GM23338 (cell line): Measurements from ENCODE around the gene E2F3. TPM values are rescaled to one million over a fixed set of nuclear protein-coding genes. Genes with fewer than 3 reads are reported as not detected.

Experiments used
- ATAC-seq: fragments of 200-7000 bp; cut with Tn5 transposase; 3 replicates; pipeline ENCODE4 v1.9.1; 2020
- DNase-seq: peaks from one replicate; pipeline ENCODE4 v3.0.0-alpha.2; 2015; ENCODE audit warnings: low spot score
- H2AFZ ChIP-seq: fragments of 200-600 bp; sonication (generic); 2 replicates; pipeline ENCODE4 v1.8.0; 2016; ENCODE audit warnings: antibody characterized with exemption, mild to moderate bottlenecking, moderate library complexity
- H3F3A ChIP-seq: fragments of 200-600 bp; sonication (generic); replicated peaks from 2 replicates; pipeline ENCODE4 v1.8.0; 2017; ENCODE audit warnings: antibody characterized with exemption, mixed run types, low read depth
- H3K27ac ChIP-seq: fragments of 200-600 bp; sonication (generic); 2 replicates; pipeline ENCODE4 v1.6.1; 2016; ENCODE audit warnings: low read depth
- H3K27me3 ChIP-seq: fragments of 200-600 bp; sonication (generic); 2 replicates; pipeline ENCODE4 v1.8.0; 2016; ENCODE audit warnings: mild to moderate bottlenecking, mixed run types, moderate library complexity; ENCODE audit not compliant: insufficient read depth
- H3K36me3 ChIP-seq: fragments of 200-600 bp; sonication (generic); 2 replicates; pipeline ENCODE4 v1.8.0; 2016; ENCODE audit warnings: mild to moderate bottlenecking; ENCODE audit not compliant: insufficient read depth
- H3K4me1 ChIP-seq: fragments of 200-600 bp; sonication (generic); 2 replicates; pipeline ENCODE4 v1.8.0; 2016; ENCODE audit warnings: mild to moderate bottlenecking, moderate library complexity; ENCODE audit not compliant: insufficient read depth
- H3K4me2 ChIP-seq: fragments of 200-600 bp; sonication (generic); 2 replicates; pipeline ENCODE4 v1.7.1; 2017; ENCODE audit warnings: mixed run types
- H3K4me3 ChIP-seq: fragments of 200-600 bp; sonication (generic); 2 replicates; pipeline ENCODE4 v1.6.1; 2016; ENCODE audit warnings: mixed run types
- H3K79me2 ChIP-seq: fragments of 200-600 bp; sonication (generic); replicated peaks from 2 replicates; pipeline ENCODE4 v1.8.0; 2017; ENCODE audit warnings: mild to moderate bottlenecking; ENCODE audit not compliant: insufficient read depth
- H3K9me2 ChIP-seq: fragments of 200-600 bp; sonication (generic); 2 replicates; pipeline ENCODE4 v1.8.0; 2017; ENCODE audit not compliant: insufficient read depth
- H4K20me1 ChIP-seq: fragments of 200-600 bp; sonication (generic); replicated peaks from 2 replicates; pipeline ENCODE4 v1.8.0; 2017; ENCODE audit warnings: mild to moderate bottlenecking; ENCODE audit not compliant: insufficient read depth
- H3K27ac Mint-ChIP-seq: 2 replicates; pipeline ENCODE4 v1.8.0; 2020; ENCODE audit warnings: inconsistent platforms, mild to moderate bottlenecking, moderate library complexity, mixed read lengths
- H3K27me3 Mint-ChIP-seq: 3 replicates; pipeline ENCODE4 v1.8.0; 2022; ENCODE audit warnings: low read depth, mild to moderate bottlenecking, moderate library complexity, mixed read lengths, inconsistent platforms; ENCODE audit not compliant: insufficient read depth, poor library complexity
- H3K36me3 Mint-ChIP-seq: 3 replicates; pipeline ENCODE4 v1.8.0; 2021; ENCODE audit warnings: low read depth, mild to moderate bottlenecking, inconsistent platforms, moderate library complexity, mixed read lengths
- H3K4me1 Mint-ChIP-seq: 3 replicates; pipeline ENCODE4 v1.8.0; 2020; ENCODE audit warnings: mild to moderate bottlenecking, inconsistent platforms, mixed read lengths
- H3K4me3 Mint-ChIP-seq: 3 replicates; pipeline ENCODE4 v1.8.0; 2021; ENCODE audit warnings: moderate library complexity, mild to moderate bottlenecking, inconsistent platforms, mixed read lengths
- H3K9me3 Mint-ChIP-seq: 3 replicates; pipeline ENCODE4 v1.8.0; 2020; ENCODE audit warnings: moderate library complexity, mild to moderate bottlenecking, inconsistent platforms, mixed read lengths
- CREB1 ChIP-seq: fragments of 250-450 bp; sonication (Bioruptor Pico); IDR thresholded peaks from 2 replicates; pipeline ENCODE4 v1.5.0; 2020; ENCODE audit warnings: low read depth, mild to moderate bottlenecking, moderate library complexity
- EZH2 ChIP-seq: fragments of 200-600 bp; sonication (generic); IDR thresholded peaks from one replicate; pipeline ENCODE4 v1.8.0; 2017; ENCODE audit warnings: antibody characterized with exemption, mild to moderate bottlenecking, low read depth; ENCODE audit not compliant: unreplicated experiment
- EZH2phosphoT487 ChIP-seq: fragments of 200-600 bp; sonication (generic); IDR thresholded peaks from one replicate; pipeline ENCODE4 v1.8.1; 2018; ENCODE audit warnings: antibody characterized with exemption; ENCODE audit not compliant: unreplicated experiment
- JUNB ChIP-seq: IDR thresholded peaks from one replicate; pipeline ENCODE4 v1.6.1; 2016; ENCODE audit warnings: antibody characterized with exemption; ENCODE audit not compliant: unreplicated experiment
- STAT1 ChIP-seq: IDR thresholded peaks from one replicate; pipeline ENCODE4 v1.6.1; 2016; ENCODE audit warnings: antibody characterized with exemption; ENCODE audit not compliant: unreplicated experiment
- ZNF114 ChIP-seq: fragments of 250-450 bp; sonication (Bioruptor Pico); IDR thresholded peaks from 2 replicates; pipeline ENCODE4 v1.5.0; 2020; ENCODE audit warnings: mild to moderate bottlenecking, moderate library complexity
- ZNF331 ChIP-seq: fragments of 250-450 bp; sonication (Bioruptor Pico); IDR thresholded peaks from 2 replicates; pipeline ENCODE4 v1.5.0; 2020; ENCODE audit warnings: low read depth, mild to moderate bottlenecking, moderate library complexity
- polyA plus RNA-seq: library from polyadenylated mRNA; unstranded; fragments of >200 nt; fragmentation: Nextera tagmentation; extraction: Ambion mirVana; gene quantifications from 2 replicates; pipeline ENCODE4 v1.2.1, GENCODE V29; 2016
- total RNA-seq: library from RNA; depleted of rRNA; stranded (reverse); fragments of >200 nt; shearing (Covaris generic); gene quantifications from 2 replicates; pipeline ENCODE4 v1.2.3, GENCODE V29; 2014
- TF ChIP-seq, protein P1 (sequence below): IDR thresholded peaks from 2 replicates; pipeline ENCODE4 v1.6.1; 2016; ENCODE audit warnings: antibody characterized with exemption
- TF ChIP-seq, protein P2 (sequence below), 2 experiments: fragments of 200-600 bp in 1 of 2; sonication (generic) in 1 of 2; conservative IDR thresholded peaks; 2 replicates each; pipeline versions ENCODE4 v1.5.1 to v1.6.1; 2016 to 2017; ENCODE audit warnings: antibody characterized with exemption in 2 of 2, low read depth in 2 of 2, mild to moderate bottlenecking in 2 of 2, moderate library complexity in 1 of 2
- TF ChIP-seq, protein P3 (sequence below): IDR thresholded peaks from one replicate; pipeline ENCODE4 v1.6.1; 2018; ENCODE audit warnings: antibody characterized with exemption; ENCODE audit not compliant: unreplicated experiment

E2F3 gene
- total and polyA plus RNA-seq, 2 experiments from 2014 or later, result 27.2 to 33.5 TPM

DNA sequence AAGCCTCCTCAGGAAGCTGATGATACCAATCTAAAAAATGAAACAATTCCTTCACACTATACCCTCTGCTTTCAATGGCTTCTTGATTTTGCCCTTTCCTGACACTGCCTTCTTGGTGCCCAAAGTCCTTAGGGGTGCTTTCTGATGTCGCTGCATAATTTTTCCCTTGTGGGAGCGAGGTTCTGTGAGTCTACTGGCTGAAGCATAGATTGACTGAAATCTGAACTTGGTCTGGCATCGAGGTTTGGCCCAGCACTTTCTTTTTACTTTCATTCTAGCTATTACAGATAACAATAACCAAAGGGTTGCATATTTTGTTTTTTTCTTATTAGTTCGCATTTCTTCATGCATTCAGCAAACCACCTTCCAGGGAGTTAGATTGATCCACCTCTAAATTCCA lies 65.8 kb downstream of the E2F3 start:
- Histone ChIP-seq H3K27ac (peak overlapping the region; percentile 85), H4K20me1 (peaks cover 4% of the 10 kb centered on the region; the same call in 1 of the 2 replicates), H3K27me3 (no peaks in the 10 kb centered on the region), H3K9me2 (0 out of 2 replicates have a peak, but pooled peaks cover 5% of the 10 kb centered on the region), H3K36me3 (peaks cover 8% of the 10 kb centered on the region), H3K4me2 (peak overlapping the region; percentile 64), H3K4me1 (peaks cover 37% of the 10 kb centered on the region), H3K79me2 (peaks cover 87% of the 10 kb centered on the region), H2AFZ (no peak overlapping the region), H3F3A (peaks cover 5% of the 10 kb centered on the region; the same call in 1 of the 2 replicates), H3K4me3 (peak overlapping the region; percentile 19)
- Mint-ChIP-seq H3K36me3 (peaks cover 49% of the 10 kb centered on the region), H3K27me3 (peaks cover 6% of the 10 kb centered on the region), H3K4me3 (peak overlapping the region; percentile 37; the same call in 2 of the 3 replicates), H3K4me1 (peaks cover 60% of the 10 kb centered on the region), H3K9me3 (peaks cover 16% of the 10 kb centered on the region; the same call in 2 of the 3 replicates), H3K27ac (peak overlapping the region; percentile 78)
- TF ChIP-seq STAT1 (no peak), CREB1 (CRISPR knock-in tag) (no peak), ZNF331 (CRISPR knock-in tag) (no peak), EZH2 (no peak), EZH2phosphoT487 (no peak), ZNF114 (no peak), JUNB (no peak)
- TF ChIP-seq, protein P1, sequence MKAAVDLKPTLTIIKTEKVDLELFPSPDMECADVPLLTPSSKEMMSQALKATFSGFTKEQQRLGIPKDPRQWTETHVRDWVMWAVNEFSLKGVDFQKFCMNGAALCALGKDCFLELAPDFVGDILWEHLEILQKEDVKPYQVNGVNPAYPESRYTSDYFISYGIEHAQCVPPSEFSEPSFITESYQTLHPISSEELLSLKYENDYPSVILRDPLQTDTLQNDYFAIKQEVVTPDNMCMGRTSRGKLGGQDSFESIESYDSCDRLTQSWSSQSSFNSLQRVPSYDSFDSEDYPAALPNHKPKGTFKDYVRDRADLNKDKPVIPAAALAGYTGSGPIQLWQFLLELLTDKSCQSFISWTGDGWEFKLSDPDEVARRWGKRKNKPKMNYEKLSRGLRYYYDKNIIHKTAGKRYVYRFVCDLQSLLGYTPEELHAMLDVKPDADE, result no peak
- TF ChIP-seq, protein P2, sequence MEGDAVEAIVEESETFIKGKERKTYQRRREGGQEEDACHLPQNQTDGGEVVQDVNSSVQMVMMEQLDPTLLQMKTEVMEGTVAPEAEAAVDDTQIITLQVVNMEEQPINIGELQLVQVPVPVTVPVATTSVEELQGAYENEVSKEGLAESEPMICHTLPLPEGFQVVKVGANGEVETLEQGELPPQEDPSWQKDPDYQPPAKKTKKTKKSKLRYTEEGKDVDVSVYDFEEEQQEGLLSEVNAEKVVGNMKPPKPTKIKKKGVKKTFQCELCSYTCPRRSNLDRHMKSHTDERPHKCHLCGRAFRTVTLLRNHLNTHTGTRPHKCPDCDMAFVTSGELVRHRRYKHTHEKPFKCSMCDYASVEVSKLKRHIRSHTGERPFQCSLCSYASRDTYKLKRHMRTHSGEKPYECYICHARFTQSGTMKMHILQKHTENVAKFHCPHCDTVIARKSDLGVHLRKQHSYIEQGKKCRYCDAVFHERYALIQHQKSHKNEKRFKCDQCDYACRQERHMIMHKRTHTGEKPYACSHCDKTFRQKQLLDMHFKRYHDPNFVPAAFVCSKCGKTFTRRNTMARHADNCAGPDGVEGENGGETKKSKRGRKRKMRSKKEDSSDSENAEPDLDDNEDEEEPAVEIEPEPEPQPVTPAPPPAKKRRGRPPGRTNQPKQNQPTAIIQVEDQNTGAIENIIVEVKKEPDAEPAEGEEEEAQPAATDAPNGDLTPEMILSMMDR (conservative IDR thresholded peaks at IDR 0.05; ENCODE audit: low read depth in 2 of 2), result no peak
- TF ChIP-seq, protein P3, sequence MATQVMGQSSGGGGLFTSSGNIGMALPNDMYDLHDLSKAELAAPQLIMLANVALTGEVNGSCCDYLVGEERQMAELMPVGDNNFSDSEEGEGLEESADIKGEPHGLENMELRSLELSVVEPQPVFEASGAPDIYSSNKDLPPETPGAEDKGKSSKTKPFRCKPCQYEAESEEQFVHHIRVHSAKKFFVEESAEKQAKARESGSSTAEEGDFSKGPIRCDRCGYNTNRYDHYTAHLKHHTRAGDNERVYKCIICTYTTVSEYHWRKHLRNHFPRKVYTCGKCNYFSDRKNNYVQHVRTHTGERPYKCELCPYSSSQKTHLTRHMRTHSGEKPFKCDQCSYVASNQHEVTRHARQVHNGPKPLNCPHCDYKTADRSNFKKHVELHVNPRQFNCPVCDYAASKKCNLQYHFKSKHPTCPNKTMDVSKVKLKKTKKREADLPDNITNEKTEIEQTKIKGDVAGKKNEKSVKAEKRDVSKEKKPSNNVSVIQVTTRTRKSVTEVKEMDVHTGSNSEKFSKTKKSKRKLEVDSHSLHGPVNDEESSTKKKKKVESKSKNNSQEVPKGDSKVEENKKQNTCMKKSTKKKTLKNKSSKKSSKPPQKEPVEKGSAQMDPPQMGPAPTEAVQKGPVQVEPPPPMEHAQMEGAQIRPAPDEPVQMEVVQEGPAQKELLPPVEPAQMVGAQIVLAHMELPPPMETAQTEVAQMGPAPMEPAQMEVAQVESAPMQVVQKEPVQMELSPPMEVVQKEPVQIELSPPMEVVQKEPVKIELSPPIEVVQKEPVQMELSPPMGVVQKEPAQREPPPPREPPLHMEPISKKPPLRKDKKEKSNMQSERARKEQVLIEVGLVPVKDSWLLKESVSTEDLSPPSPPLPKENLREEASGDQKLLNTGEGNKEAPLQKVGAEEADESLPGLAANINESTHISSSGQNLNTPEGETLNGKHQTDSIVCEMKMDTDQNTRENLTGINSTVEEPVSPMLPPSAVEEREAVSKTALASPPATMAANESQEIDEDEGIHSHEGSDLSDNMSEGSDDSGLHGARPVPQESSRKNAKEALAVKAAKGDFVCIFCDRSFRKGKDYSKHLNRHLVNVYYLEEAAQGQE, result no peak
- DNase-seq, result no peak
- peak; percentile 16; the same call in 2 of the 3 replicates for ATAC-seq
